Activated CD4-positive, CD25-positive, alpha-beta regulatory T cell treated with anti-CD3 and anti-CD28 coated beads, Interleukin-2, amount 50 U/mL, for 72 hours (primary cell): ENCODE data around the gene ESRRB.

ENCODE experiments used
- DNase-seq: peaks from one replicate; pipeline ENCODE4 v3.0.0; 2021

The ESRRB gene

DNA sequence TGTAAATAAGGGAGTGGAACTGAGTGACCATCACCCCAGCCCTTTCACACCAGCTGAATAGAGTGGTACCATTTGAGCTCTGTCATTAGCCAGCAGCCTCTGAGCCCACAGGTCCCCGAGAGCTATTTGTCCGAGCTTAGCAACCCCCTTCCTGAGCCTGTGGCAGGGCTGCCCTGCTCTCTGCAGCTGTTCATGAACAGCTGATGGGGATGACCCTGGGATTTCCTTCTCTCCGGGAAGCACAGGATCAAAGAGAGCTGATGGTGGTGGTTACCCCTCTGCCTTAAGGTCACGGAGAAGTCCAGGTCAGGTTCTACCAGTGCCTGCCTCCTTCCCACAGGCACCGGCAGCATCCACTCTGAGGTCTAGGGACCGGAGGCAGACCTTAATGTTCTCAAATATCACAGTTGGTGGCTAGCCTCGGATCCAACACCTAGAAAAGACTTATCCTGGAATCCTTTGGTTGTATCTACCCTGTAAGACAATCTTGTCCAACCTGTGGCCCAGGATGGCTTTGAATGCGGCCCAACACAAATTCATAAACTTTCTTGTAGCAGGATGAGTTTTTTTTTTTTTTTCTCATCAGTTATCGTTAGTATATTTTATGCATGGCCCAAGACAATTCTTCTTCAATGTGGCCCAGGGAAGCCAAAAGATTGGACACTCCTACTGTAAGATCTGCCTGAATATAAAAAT, 81.1 kb downstream of the ESRRB start:
- DNase-seq: no peak

DNA sequence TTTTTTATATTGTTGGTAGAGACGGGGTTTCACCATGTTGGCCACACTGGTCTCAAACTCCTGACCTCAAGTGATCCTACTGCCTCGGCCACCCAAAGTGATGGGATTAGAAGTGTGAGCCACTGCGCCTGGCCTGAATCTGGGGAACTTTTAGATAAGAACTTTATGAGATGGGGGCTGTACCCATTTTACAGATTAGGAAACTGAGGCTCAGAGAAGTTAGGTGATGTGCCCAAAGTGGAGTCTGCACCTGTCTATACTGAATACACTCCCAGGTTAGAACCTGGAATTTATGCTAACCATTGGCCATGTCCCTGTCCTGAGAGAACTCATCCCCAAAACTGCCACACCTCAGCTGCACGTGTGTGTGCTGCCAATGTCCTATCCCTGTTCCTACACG, 81.9 kb downstream of the ESRRB start:
- no peak for DNase-seq

DNA sequence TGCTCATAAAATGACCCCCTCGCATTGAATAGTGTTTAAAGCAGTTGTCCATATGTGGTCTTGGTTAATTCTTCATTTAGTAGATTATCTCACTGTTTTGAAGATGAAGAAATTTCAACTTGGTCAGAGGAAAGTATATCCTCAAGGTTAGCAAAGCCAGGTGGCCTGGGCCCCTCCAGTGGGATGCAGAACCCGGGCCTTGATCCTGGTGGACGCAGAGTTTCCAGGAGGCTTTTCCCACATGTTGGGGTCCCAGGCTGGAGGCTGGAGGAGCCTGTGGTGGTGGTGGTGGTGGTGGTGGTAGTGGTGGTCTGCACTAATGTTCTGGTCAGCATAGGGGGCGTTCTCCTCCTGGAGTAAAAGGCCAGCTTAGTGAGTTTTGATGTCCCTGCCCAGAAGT, 85.9 kb downstream of the ESRRB start:
- no peak for DNase-seq

DNA sequence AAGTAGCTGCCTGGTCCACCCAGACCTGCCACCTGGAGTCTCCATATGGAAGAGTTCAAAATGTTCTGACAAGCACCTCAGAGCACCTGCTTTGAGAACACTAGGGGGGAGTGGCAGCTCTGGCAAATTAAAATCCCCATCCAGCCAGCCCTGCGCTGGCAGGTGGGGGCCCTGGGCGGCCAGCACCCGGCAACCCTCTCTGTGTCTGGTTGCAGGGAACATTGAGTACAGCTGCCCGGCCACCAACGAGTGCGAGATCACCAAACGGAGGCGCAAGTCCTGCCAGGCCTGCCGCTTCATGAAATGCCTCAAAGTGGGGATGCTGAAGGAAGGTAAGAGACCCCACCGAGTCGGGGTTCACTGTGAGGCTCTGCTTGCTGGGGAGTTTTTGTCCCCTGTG, 86.4 kb downstream of the ESRRB start:
- DNase-seq: no peak

DNA sequence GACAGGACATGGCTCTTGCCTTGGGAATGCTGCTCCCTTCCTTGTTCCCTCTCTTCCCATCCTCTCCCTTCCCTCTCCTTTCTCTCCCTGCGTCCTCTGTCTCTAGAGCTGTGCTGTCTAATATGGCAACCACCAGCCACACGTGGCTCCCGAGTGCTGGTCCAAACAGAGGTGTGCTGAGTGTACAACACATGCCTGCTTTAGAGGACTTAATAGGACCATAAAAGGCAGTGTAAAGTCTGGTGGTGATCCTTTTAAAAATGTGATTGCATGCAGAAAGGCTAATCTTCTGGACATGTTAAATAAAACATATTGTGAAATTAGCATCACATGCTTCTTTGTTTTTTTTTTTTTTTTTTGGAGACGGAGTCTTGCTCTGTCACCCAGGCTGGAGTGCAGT, 87.2 kb downstream of the ESRRB start:
- no peak for DNase-seq

DNA sequence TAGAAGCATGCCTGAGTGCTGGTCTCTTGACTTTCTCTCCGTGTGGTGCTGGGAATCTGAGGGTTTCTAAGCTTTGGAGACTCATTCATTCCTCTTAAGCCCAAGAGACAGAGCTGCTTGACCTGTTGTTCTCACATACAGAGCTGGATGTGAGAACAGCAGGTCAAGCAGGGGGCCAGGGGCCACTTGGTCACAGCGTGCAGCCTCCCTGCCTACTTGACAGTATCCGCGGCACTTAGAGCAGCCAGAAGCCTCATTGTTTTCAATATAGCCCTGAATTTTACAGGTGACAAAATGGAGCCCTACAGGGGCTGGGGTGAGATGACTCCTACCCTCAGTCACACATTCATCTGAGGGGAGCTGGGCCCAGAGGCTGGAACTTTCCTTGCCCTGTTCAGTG, 88.9 kb downstream of the ESRRB start:
- DNase-seq: no peak

DNA sequence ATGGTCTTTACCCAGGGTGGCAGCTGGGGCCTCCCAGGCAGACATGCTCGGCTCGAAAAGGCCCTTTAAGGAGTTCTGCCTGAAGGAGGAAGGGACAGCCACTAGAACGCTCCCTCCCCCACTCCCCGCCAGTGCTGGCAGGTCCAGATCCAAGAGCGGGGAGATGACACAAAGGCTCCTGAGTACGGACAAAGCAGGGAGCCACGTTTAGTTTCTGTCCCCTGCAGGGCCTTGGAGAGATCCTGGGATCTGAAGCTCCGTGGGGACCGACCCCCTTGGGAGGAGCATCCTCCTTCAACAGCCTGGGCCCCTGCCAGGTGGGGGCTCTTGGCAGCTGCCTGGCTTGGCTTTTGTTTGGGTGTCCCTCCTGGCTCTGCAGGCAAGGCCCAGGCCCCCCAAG, 89.7 kb downstream of the ESRRB start:
- DNase-seq: no peak

DNA sequence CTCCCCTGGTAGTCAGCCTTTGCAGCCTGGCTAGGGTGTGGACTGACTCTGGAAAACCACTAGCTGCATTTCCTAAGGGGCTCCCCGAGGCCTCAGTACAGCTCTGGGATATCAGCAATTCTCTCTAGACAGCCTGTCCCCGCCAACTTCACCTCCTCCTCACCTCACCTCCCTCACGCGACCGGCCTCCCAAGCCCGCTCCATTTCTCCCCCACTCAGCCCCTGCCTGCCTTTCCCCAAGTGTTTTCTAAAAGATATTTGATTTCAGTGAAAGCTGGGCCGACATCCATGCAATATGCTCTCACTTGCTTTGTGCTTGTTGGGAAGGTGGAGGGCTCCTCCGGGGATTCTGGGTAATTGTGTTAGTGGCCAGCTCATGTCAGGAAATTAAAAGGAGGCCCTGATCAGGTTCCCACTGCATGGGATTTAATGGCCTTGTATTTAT, 91.8 kb downstream of the ESRRB start:
- no peak for DNase-seq

DNA sequence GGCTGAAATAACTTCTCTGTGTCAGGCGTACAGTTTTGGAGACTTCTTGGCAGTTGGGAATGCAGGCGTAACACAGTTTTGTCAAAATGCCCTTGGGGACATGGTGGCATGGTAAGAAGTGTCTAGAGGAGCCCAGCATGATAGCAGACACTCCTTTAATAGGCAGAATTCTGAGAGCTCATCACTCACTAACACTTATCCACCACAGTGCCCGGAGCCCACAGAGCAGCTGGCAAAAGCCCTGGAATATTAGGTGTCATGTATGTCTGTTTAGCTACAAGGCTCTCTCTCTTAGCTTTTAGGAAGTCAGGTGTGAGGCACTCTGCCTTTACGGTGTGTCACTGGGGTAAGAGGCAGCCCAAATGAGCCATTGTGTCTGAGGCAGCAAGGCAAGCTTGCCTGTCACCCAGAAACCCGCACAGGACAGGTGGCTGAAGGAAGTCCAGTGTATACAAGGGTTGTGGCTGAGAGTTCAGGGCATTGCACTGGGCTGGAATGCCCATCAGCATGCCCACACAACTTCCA, 96.3 kb downstream of the ESRRB start:
- DNase-seq: no peak

DNA sequence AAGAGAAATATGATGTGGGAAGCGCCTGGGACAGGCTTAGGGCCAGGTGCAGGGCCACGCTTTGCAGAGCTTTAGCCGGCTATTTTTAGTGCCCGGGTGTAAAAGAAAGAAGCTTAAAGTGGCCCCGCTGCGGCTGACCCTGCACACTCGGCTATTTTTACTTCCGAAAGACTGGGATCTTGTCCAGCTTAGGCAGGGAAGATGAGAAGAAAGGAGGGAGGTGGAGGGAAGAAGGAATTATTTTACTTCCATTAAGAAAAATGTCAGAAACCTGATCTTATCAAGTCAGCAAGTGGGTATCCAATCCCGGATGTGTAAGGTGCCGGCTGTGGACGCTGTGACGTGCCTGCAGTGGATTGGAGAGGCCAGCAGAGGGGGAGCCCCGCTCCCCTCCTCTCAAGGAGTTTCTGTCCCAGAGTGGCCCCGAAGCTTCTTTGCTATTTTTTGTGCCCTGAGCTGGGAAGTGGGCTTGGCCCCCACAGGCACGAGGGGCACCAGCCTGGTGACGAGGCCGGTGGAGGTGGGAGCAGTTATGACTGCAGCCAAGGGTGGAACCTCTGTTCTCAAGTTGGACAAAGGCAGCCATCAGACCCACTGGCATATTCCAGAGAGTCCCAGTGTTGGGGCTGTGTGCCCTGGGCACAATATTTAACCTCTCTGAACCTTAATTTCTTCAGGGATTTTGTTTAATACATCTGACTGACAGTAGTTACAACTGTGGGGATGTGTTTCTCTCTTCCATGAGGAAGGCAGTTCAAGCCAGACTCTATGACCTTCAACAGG, 97.7 kb downstream of the ESRRB start:
- no peak for DNase-seq

DNA sequence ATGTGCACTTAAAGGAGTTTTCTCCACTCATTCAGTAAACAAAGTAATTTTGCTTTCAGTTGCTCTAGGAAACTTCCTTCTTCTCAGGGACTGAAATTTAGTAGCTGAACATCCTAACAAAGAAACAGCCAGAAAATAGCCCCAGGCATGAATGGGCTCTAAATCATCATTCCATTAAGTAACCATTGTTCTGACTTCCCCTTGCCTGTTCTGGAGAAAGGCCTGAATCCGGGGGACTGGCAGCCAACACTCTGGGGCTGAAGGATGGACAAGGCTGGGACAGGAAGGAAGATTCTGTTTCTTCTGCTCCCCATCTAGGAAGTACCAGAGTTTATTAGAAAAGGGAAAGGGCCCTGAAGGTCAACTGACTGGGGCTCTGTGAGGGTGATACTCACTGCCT, 104.5 kb downstream of the ESRRB start:
- no peak for DNase-seq

DNA sequence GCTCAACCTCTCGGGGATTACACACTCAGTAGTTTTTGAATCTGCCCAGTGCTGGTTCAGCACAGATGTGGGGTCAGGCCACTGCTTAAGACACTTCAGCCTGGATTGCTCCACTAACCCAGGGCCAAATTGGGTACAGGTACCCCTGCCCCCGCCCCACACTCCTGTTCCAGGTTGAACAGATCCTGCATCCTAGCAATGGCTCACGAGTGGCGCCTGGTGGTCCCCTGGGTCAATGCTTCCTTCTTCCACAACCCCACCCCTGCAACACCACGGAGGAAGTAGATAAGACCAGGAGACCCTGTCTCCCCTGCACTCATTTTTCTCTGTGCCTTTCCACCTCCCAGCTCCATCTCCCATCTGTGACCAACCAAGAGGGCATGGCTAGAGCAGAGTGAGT, 108.4 kb downstream of the ESRRB start:
- DNase-seq: no peak

DNA sequence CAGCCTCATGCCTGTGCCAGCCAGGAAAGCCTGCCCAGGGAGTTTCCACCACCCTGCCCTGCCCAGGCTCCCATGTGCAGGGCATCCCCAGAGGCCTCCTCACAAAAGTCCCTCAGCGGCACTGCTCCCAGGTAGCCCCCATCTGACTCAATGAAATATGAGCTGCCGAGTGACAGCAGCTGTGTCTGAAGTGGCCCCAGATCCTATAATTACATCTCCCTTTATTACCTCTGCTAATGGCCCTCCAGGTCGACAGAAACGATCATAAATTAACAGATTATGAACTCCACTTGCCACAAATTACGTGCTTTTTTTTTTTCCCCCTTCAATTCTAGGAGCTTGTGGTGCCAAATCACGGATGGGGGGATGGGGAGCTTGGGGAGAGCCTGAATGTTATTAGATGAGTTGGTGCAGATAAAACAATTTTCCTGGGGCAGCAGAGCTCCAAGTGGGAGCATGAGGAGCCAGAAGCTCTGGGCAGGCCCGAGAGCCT, 110.4 kb downstream of the ESRRB start:
- DNase-seq: no peak

DNA sequence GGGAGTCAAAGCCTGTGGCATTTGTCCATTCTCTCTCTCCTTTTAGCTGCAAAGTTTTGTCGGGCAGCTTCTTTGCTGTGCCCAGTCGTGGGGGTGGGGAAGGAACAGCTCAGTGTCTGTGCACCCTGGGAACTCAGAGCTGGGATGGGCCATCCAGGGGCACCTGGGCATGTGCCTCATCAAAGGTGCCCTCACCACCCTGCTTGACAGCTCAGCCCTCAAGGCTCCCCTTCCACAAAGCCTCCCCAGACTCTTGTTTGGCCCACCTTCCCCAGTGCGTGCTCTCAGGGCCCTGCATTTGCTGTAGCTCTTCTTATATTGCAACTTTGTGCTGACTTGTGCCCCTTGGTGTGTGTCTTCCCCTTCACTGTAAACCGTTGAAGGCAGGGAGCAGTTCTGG, 112.6 kb downstream of the ESRRB start:
- DNase-seq: no peak

DNA sequence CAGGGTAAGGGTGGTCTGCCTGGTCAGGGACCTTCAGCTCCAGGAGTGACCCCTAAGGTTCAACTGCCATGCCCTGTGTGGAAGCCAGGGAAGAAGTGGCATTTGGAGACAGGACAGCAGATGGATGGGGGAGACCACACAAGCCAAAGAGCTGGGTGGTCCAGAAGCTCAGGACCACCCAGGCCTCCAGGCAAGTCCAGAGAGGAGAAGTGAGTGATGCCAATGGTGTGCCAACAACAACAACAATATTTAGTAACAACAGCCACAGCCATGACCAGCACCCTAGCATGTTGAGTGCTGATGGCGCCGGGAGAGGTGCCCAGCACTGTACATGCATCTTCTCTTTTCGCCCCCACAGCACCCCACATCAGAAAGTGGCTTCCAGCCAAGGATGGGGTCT, 113.7 kb downstream of the ESRRB start:
- no peak for DNase-seq

DNA sequence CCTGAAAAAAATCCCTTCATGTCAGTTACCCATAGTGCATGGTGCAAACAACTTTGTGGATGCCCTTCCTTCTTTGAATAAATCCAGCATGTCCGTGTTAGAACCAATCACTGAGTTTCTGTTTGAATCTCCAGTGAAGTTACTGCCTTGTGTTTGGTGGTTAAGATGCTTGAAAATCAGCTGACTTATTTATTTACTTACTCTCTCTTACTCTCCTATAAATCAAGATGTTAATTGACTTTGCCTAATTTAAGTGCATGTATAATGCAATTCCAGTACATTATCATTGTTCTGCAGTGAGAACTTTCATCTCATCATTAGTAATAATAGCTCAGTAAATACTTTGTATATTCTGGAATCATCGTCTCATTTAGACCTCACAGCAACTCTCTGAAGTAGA, 114.2 kb downstream of the ESRRB start:
- DNase-seq: no peak

DNA sequence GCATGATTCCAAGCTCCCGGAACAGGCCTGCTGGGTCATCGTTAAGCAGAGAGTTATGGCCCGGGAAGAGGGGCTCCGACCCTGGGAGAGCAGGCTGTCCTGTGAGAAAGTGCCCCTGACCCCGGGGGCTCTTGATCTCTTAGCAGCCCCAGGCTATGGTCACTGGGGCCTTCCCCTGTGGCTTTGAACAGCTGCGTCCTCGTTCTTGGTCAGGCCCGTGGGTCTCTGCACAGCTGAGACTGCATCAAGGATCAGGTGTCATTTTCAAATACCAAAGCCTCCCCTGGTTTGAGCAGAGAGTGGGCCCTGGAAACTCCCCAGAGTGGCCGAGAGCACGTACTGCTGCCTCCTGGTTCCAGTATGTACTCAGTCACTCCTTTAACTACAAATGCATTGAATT, 114.8 kb downstream of the ESRRB start:
- DNase-seq: no peak

DNA sequence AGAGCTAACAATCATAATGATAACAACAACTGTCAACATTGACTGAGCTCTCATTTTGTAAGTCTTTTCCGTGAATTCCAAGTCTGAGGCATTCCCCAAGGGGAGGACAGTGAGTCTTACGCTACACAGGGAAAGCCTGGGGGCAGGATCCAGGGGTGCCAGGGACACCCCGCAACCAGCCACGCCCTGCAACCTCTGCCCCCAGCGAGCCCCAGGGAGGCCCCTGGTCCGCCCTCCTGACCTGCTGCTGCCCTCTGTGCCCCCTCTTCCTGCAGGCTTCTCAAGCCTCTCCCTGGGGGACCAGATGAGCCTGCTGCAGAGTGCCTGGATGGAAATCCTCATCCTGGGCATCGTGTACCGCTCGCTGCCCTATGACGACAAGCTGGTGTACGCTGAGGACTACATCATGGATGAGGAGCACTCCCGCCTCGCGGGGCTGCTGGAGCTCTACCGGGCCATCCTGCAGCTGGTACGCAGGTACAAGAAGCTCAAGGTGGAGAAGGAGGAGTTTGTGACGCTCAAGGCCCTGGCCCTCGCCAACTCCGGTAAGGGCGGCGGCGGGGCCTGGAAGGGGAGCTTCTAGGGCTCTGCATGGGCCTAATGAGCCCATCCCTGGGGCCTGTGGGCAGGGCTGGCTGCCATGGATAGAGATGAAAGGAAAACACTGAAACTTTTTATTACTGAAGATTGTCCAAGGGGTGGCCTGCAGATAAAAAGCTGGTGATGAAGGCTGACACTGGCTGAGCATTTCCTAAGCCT, 115.4 kb downstream of the ESRRB start:
- DNase-seq: no peak

DNA sequence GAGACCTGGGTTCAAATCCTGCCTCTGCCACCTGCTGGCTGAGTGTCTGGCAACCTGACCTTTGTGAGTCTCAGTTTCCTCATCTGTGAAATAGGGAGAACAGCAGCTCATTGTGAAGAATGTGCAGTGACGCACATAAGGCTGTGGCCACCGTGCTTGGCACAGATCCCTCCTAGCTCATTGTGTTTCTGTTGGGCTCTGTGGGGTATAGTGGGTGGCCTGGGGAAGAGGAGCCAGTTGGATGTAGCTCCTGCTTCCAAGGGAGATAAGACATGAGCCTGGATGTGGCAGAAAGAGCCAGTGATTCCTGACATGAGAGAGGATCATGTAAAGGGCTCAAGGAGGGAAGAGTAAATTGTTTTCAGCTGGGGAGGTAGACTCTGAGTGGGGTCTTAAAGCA, 120.0 kb downstream of the ESRRB start:
- no peak for DNase-seq

DNA sequence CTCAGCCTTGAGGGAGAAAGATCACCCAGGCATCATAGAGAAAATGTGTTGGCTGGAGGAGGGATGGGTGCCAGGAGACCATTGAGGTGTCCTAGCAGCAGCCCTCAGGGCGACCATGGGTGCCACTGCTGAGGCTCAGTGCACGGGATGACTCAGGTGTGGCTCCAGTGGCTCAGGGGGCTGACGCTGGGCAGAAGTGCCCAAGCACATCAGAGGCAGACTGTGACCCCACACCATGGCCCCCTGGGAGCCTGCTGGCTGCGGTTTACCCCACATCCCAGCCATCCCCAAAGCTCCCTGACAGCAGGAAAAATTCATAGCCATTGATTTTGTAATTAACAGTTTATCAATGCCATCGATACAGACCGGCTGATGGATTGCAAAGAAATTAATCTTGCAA, 120.7 kb downstream of the ESRRB start:
- DNase-seq: no peak

DNA sequence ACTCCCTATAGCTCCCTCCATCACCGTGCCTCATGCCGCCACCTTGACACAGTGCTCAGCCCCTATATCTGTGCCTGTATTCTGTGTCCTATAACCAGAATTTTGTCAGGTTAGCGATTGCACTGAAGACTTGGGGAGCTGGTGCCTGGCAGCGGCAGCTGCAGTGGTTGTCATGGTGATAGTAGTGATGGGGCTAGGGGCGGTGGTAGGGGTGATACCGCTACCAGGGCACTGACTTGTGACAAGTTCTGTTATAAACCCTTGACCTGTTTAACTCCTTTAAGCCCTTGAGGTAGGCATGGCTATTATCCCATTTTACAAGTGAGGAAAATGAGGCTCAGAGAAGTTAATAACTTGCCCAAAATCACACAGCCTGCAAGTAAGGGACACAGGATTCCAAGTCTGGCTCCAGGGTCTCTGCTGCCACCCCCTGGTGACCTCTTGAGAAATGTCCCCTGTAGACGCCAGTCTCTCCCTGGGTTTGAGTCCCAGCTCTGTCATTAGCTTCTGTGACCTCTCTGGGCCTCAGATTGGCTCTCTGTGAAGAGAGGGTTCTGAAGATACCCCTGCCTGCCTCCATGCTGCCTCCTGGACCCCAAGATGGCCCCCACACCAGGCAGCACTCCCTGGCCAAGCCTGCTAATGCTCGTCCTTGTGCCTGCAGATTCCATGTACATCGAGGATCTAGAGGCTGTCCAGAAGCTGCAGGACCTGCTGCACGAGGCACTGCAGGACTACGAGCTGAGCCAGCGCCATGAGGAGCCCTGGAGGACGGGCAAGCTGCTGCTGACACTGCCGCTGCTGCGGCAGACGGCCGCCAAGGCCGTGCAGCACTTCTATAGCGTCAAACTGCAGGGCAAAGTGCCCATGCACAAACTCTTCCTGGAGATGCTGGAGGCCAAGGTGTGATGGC, 121.9 kb downstream of the ESRRB start:
- DNase-seq: no peak

DNA sequence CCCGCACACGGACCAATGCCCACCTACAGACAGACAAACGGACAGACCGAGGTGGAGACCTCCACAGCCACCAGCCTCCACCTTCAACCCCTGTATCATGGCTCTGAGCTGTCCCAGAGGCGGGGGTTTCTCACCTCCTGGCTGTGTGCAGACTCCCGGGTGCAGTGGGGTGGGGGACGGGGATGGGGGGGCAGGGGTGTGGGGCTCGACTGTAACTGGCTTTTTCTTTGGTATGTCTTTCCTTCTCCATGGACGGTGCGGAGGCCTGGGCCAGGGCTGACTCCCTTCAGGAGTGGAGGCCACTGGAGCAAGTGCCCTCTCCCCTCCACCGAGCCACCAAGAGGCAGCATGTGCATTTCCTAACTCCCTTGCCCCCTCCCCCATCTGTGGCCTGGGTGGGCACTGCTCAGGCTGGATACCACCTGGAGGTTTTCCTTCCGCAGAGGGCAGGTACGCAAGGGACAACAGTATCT, 122.6 kb downstream of the ESRRB start:
- no peak for DNase-seq
